LNCAP (cell line): ENCODE data around the gene EFNB1.

ENCODE experiments used
- TF ChIP-seq, protein P1 (sequence below): fragments of 450-650 bp; IDR thresholded peaks from 2 replicates; pipeline ENCODE4 v1.5.1; 2017; ENCODE audit warnings: mild to moderate bottlenecking

The EFNB1 gene

DNA sequence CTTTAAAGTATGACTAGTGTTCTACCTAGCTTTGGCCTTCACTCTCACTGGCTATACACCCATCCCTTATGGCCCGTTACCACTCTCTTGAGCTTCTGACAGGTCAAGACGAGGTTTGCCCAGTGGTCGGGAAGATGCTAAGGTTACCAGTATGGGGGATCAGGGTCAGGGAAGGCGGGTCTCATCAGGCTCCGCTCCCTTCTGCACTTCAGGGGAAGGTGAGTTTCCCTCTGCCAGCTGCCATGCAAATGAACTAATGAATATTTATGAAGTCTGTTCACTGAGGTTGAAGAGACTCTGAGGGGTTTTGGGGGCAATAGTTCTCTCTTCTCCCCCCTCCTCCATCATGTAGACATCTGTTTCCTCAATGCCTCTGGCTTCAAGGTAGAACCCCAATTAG, 6.6 kb downstream of the EFNB1 start:
- TF ChIP-seq, protein P1, sequence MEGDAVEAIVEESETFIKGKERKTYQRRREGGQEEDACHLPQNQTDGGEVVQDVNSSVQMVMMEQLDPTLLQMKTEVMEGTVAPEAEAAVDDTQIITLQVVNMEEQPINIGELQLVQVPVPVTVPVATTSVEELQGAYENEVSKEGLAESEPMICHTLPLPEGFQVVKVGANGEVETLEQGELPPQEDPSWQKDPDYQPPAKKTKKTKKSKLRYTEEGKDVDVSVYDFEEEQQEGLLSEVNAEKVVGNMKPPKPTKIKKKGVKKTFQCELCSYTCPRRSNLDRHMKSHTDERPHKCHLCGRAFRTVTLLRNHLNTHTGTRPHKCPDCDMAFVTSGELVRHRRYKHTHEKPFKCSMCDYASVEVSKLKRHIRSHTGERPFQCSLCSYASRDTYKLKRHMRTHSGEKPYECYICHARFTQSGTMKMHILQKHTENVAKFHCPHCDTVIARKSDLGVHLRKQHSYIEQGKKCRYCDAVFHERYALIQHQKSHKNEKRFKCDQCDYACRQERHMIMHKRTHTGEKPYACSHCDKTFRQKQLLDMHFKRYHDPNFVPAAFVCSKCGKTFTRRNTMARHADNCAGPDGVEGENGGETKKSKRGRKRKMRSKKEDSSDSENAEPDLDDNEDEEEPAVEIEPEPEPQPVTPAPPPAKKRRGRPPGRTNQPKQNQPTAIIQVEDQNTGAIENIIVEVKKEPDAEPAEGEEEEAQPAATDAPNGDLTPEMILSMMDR = no peak

DNA sequence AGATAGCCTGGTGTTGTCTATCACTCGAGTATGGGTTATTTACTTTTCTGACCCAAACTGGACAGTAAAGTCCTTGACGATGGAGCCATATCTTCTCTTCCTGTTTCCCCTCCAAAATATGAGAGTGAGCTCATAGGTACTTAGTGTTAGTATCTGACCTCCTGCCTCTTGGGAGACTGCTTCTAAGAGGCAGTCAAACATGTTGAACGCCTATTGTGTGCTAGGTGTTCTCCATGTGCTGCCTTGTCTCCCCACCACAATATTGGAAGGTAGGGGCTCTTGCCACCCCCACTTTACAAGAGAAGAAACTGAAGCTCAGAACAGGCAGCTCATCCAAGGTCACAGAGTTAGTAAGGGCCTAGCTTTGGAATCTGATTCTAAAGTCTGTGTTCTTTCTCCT, 8.3 kb downstream of the EFNB1 start:
- TF ChIP-seq, protein P1 = no peak

DNA sequence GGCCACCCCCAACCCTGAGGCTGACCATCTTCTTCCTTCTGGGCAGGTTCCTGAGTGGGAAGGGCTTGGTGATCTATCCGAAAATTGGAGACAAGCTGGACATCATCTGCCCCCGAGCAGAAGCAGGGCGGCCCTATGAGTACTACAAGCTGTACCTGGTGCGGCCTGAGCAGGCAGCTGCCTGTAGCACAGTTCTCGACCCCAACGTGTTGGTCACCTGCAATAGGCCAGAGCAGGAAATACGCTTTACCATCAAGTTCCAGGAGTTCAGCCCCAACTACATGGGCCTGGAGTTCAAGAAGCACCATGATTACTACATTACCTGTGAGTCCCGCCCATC, 9.7 kb downstream of the EFNB1 start:
- TF ChIP-seq, protein P1 = no peak

DNA sequence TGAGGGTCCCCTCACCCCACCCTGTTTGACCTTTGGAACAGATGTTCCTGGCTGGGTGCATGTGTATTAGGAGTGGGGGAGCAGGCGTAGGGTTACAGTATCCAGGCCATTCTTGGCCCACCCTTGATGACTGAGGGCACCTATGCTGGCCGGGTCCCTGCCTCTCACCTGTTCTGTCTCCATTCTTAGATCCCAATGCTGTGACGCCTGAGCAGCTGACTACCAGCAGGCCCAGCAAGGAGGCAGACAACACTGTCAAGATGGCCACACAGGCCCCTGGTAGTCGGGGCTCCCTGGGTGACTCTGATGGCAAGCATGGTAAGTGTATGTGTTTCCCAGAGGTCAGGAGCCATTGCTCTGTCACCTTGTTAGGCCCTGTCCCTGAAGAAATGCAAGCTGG, 10.9 kb downstream of the EFNB1 start:
- TF ChIP-seq, protein P1 = no peak

DNA sequence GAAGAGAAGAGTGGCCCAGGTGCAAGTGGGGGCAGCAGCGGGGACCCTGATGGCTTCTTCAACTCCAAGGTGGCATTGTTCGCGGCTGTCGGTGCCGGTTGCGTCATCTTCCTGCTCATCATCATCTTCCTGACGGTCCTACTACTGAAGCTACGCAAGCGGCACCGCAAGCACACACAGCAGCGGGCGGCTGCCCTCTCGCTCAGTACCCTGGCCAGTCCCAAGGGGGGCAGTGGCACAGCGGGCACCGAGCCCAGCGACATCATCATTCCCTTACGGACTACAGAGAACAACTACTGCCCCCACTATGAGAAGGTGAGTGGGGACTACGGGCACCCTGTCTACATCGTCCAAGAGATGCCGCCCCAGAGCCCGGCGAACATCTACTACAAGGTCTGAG, 11.4 kb downstream of the EFNB1 start:
- TF ChIP-seq, protein P1 = no peak

DNA sequence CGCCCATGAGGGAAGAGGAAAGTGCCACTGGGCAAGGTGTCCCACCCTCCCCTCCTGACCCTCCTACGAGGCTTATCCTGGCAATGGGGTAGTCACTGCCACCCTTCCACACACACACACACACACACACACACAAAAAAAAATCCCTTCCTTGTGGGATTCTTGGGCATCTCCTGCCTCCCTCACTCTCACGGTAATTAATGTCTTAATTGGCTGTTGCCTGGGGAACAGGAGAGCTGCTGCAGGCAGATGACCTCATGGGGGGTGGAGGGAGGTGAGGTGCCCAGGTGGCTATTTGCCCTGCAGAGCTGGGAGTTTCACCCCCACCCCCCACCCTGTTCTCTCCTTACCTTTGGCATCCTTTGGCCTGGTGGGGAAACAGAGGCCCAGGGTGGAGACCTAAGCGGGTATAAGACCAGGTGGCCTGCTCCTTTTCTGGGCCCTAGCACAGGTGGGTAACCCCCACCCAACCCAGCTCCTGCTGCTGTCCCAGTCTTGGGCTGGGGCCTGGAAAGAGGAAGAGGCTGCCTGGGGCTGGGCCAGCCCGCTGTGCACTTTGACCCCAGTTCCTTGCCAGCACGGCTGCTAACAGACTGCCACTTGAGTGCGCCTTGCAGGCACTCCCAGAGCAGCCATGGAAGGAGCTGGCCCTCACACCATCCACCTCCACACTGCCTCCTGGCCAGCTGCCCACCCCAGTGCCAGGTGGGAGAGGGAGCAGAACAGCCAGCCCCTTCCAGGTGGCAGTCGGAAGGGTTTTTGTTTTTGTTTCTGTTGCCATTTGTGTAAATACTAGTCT, 12.6 kb downstream of the EFNB1 start:
- TF ChIP-seq, protein P1 = no peak

DNA sequence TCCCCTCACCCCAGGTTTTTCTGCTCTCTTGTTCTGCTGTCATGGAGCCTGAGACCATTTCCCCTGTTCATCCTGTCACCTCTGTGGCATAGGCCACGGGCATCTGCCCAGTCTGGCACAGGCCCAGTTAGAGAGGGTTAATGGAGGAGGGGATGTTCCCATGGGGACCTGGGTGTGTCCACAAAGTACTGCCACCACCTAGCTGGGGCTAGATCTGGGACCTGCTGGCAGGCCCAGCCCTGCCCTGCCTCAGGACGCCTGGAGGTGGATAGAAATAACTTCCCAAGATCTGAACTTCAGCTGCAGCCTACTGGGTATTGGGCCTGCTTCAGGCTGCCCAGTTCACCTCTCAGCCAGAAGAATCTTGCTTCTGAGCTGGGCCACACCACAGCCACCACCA, 13.5 kb downstream of the EFNB1 start:
- TF ChIP-seq, protein P1 = no peak
